Subcutaneous adipose tissue (tissue), 4 donors: ENCODE data around the gene FREM2. TPM values are rescaled to one million over a fixed set of nuclear protein-coding genes. Genes with fewer than 3 reads are reported as not detected.

ENCODE experiments used
- total RNA-seq, 4 donors: library from RNA; depleted of rRNA; stranded (reverse); fragments of >200 nt; gene quantifications; one replicate each; pipeline ENCODE4 v1.1.0, GENCODE V29; 2016
- TF ChIP-seq, protein P1 (sequence below): fragments of 450-650 bp; IDR thresholded peaks from one replicate; pipeline ENCODE4 v1.5.1; 2016; ENCODE audit warnings: low read depth, mild to moderate bottlenecking, control low read depth, antibody characterized with exemption, moderate library complexity

Gene FREM2
- total RNA-seq, 4 donors from 2014 or later, result under 0.01 to 2.9 (median 0.09) TPM

DNA sequence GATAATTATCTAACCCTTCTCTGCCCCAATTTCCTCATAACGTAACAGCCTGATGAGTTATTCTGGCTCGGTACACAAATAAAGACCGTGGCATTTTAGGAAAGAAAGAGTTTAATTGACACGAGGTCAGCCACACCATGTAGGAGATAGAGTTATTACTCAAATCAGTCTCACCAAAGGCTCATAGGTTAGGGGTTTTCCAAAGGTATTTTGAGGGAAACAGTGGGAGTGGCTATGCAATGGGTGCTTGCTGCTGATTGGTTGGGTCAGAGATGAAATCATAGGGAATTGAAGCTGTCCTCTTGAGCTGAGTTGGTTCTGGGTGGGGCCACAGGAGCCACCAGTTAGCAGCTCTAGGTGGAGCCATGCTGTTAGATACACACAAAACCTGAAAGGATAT is 137.5 kb downstream of the FREM2 start:
- TF ChIP-seq, protein P1, sequence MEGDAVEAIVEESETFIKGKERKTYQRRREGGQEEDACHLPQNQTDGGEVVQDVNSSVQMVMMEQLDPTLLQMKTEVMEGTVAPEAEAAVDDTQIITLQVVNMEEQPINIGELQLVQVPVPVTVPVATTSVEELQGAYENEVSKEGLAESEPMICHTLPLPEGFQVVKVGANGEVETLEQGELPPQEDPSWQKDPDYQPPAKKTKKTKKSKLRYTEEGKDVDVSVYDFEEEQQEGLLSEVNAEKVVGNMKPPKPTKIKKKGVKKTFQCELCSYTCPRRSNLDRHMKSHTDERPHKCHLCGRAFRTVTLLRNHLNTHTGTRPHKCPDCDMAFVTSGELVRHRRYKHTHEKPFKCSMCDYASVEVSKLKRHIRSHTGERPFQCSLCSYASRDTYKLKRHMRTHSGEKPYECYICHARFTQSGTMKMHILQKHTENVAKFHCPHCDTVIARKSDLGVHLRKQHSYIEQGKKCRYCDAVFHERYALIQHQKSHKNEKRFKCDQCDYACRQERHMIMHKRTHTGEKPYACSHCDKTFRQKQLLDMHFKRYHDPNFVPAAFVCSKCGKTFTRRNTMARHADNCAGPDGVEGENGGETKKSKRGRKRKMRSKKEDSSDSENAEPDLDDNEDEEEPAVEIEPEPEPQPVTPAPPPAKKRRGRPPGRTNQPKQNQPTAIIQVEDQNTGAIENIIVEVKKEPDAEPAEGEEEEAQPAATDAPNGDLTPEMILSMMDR, result no peak

DNA sequence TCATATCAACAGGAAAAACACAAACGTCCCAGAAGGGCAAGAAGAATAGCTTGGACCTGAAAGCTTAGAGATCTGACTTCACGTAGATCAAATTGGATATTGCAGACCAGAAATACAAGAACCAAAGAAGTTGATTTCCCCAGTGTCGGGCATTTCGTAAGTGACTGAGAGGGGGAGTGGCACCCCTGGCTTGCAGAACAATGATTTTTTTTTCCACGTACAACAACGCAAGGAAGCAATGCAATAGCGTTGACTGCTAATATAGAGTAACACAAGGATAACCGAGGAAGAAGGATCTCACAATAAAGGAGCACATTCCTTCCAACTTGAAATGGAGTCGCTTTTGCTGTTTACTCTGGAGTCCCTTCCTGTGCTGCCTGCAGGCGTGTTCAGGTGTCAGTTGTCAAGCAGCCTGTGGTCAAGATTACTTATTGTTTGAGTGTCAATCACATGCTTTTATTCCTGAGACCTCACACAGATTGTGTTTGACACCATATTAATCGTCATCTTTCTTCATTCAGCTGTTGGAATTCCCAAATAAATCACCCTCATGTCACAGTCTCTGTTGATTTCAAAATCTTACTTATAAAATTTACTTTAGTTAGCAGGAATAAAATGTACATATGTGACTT is 139.4 kb downstream of the FREM2 start:
- TF ChIP-seq, protein P1, result no peak

DNA sequence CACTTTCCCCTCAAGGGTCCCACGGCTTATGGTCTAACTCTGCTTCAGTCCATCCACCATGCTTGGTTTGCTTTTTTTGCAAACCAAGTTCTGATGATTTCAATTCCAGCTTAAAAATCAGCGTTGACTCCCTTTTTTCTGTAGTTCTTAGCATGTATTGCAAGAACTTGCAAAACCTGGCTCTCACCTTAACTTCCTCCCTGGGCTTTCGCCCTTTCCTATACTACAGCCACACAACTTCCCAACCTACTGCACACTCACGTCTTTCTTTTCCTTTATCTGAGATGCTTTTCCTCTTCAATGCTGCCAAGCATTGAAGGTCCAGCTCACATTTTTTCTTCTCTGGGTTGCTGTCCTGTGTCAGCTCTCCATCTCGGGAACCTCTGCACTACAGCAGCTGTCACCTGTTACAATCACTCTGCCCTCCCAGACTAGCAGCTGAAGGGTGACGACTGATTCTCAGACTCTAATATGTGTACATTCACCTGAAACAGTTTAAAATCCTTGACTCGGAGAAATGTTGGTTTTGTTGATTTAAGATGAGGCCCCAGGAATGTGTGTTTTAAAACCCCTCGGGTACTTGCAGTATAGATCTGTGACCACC is 143.7 kb downstream of the FREM2 start:
- TF ChIP-seq, protein P1, result no peak

DNA sequence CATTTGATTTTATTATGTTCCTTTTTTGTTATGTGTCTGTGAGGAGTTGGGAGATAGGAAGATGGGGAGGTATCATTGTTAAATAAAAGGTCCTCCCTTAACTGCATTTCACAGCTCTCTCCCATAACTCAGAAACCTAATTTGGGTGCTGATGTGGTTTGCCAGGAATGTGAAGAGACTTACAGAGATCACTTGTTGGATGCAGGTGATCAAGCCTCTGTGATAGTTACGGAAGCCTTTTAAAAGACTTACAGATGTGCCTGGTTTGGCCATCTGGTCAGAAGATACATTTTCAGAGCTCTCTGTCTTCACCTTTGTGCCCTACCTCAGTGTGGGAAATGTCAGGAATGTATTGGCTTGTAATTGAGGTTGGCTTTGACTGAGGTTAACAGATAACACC is 157.7 kb downstream of the FREM2 start:
- TF ChIP-seq, protein P1, result no peak

DNA sequence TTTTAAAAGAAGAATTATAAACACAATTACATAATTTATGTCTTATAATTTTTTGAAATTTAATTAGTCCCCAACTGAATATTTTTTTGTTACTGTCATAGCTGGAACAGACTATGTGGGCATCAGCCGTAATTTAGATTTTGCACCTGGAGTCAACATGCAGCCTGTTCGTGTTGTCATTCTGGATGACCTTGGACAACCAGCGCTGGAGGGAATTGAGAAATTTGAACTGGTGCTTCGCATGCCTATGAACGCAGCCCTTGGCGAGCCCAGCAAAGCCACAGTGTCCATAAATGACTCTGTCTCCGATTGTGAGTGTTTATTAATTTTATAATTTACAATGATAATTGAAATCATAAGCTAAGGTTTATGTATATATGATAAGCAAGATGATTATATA is 161.5 kb downstream of the FREM2 start:
- TF ChIP-seq, protein P1, result no peak

DNA sequence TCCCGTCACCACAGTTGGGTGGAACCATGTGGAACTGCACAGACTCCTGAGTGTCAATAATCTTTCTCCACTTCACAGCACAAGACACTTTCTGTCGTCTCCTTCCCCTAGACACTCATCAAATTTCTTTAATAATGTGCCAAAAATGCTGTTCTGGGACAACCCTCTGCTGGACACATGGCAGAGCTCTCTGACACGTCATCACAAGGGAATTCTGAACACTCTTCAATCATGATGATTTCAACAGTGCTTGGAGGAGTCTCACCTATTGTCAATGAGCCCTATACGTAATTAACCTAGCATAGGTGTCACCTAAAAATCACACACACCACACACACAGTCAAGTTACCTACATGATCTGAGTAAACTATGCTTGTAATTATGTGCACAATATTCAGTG is 162.4 kb downstream of the FREM2 start:
- TF ChIP-seq, protein P1, result no peak

DNA sequence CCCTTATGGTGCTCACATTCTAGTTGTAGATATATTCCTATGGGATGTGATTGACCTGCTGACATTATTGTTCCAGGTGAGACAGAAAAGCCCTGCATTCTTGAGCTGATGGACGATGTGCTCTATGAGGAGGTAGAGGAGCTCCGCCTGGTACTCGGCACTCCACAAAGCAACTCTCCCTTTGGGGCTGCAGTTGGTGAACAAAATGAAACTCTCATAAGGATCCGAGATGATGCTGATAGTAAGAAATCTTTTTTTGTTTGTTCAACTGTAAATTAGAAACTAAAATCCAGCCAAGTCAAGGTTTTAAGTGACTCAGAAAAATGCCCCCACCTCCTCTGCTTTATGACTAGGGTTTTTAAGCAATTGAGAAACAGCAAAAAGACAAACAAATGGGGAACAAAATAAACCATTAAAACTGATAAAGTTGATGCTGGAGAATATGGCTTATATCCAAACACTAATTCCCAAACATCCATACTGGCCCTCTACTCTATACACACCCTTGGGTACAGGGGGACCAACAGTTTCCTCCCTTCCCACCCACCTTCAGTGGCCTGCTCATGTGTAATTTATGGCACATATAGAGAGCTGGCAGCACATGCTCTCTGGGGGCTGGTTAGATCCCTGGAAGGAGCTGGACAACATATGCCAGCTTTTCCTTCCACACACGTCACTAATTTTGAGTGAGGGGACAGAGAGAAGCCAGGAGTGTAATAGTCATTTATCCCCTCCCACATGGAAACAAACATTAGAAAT is 164.2 kb downstream of the FREM2 start:
- TF ChIP-seq, protein P1, result no peak
